Measurements from ENCODE around the gene GRM7.

GRM7 gene

DNA sequence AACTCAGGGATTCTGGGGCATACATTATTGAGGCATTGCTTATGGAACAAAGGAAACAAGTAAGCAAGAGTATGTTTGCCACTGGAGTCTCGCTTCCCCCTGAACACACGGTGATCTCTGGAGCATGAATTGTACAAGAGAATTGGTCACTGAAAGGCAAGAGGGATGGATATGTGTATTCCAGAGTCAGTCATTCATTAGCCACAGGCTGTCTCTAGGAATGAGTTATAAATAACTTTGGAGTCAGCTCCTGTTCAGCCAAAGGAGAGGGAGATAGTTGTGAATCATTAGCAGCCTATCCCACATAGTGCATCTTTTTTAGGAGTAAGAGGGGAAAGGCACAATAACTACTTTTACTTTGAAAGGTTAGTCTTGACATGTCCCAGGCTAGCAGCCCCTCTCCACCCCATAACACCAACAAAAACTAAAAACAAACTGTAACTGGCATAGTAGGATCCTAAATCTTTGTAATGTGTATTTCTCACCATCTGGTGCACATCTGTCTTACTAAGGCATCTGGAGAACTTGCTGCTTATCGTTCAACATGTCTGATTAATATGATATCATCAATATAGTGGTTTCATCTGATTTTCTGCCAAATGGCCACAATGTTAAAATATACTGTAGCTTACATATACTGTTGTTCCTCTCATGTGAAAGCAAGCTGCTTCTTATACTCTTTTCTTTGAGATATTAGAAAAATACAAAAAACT is 462.2 kb downstream of the GRM7 start:
- DNase-seq: no peak

DNA sequence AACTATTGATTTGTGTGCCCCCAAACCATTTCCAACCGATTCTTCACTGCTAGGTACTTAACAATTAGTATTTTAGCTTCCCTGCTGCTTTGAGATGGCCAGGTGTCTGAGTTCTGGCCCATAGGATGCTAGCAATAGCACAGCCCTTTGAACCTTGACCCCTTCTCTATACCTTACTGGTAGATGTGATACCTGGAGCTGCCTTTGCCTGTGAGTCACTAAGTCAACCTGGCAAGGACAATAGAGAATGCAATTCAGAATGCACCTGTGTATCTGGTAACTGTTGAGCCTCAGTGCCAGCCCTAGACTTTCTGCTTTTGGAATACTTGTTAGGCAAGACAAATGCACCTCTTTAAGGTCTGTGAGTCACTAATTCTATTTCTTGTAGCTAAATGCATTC is 467.4 kb downstream of the GRM7 start:
- no peak for DNase-seq

DNA sequence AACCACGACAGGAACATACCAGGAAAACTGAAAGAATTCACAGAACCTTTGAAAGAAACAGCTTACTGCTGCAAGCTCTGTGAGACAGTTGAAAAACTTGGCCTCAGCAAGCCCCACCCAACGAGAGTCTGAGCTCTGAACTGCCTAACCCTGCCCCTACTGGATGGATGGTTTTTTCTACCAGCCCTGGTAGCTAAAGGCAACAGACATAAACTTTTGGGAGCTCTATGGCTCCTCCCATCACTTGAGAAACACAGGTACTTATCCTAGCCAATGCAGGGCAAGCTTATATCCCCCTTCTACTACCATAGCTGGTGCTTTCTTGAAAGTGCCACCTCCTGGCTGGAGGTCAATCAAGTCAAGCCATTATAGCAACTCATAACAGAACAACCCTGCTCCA is 471.8 kb downstream of the GRM7 start:
- DNase-seq: no peak

DNA sequence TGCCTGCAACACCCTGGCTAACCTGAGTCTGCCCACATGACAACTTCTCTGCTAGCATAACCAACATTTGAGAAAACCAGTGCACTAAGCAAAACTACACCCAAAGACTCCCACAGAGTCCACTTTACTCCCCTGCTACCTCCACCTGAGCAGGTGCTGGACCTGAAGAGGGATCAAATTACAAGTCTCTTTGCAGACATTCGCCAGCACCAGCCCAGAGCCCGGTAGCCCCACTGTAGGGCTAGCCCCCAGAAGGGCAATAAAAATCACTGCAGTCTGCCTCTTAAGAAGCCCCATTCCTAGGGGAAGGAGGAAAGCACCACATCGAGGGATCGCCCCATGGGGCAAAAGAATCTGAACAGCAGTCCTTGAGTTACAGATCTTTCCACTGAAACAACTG is 472.2 kb downstream of the GRM7 start:
- DNase-seq: no peak

DNA sequence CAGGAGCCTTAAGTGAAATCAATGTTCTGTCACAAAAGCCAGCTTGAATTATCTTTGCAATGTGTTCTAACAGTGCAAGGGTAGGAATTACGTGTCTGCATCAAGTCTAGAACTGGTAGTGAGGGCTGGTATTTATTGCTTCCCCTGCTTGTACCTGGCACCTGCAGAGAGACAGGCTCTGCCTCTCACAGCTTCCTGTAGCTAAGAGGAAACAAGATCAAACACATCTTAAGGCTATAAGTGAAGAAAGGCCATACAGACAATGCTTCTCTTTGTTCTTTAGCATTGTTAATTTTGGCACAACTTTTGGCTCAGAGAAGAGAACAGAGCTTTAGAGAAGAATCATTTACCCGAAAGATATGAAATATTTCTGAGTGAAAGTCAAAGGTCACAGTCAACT is 479.9 kb downstream of the GRM7 start:
- no peak for DNase-seq

DNA sequence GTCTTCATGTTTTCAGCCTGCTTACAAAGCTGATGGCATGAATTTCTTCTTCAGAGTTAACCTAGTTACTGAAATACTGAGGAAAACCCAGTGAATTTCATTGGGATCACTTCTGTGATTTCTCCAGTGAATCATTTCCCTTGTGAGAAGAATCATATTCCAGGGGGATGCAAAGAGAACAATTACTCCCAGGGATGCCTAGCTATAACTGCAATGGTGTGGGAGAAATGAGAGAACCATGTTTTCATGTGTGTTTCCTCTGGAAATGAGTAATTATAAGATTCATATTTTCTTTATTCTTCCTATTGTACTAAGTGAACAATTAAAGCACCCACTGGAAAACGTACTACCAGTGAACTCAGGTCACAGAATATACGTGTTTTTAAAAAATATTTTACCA is 485.4 kb downstream of the GRM7 start:
- no peak for DNase-seq

DNA sequence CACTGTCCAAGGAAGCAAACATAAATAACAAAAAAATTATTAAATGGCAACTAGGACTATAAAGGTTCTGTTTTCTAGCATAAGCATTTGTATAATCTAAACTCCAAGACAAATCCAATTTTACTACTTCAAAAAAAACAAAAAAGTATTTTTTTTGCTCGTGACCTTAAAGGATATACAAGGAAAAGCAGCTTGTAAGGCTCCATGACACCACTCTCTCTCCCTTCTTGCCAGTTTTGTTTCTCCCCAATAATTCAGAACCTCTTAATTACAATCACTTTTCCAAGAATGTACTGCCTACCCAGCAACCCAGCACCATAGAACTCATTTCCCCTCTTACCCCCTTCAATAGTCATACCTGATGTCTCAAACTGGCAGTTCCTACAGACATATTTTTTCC is 496.2 kb downstream of the GRM7 start:
- no peak for DNase-seq

DNA sequence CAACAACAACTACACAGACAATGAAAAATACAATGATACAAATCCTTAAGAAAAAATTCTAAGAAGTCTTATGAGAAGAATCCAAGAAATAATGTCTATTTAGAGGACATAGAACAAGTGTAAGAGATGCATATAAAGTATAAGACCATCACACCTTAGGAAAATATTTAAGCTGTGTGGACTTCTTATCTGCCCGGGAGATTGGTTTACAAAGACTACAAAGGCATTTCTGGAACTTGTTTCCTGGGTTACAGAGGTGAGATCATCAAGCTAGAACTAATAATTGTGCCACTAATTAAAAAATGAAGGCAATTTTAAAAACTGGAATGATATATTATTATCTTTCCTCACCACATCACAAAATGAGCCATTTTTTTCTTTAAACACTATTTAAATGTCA is 507.1 kb downstream of the GRM7 start:
- DNase-seq: no peak

DNA sequence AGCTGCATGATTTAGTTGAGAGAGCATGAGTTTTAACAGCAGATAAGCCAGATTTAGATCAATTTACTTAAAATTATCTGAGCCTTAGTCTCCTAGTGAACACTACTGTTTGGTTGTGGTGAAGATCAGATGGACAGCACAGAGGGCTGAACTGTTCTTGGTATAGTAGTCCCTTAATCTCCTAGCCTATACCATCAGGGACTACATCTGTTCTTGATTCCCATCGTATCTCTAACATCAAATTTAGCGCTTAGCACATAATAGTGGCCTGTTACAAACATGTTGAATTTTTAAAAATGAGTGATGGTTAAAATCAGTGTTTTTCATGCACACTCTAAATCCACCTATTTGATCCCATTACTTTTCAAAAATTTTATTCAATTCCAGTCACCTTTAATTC is 507.7 kb downstream of the GRM7 start:
- no peak for DNase-seq

DNA sequence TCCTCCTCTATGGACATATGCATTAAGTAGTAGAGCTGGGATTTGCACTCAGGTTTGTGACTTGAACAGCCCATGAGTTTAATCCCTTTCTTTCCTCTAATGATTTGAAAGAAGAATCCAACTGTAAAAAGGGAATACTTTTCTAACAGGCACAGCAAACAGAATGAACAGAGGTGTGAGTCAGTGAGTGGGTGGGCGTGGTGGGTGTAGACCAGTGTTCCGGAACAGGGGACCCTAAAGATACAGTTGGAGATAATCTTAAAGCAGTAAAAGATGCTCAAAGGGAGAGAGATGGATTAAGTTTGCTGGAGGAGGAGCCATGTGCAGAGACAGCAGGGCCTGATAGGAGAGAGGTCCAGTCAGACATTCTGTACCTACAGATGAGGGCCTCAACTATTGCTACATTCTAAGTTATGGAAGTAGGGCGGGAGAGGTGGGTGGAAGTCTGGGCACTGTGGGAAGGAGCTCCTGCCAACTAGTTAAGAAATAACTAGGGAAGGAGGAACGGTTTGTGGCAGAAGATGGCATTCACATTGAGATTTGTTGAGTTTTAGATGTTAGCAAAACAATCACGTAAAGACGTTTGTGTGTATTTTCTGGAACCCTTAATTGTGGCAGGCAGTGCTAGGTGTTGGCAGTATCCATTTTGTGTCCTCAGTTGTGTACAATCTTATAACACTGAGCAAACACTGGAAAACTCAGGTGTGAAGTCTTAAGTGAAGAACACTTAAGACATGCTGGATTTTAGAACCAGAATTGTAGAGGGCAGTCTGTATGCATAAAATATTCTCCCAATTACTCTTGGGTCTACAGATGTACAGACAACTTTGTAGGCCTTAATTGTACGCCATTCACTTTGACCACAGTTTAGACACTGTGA is 511.0 kb downstream of the GRM7 start:
- DNase-seq: no peak

DNA sequence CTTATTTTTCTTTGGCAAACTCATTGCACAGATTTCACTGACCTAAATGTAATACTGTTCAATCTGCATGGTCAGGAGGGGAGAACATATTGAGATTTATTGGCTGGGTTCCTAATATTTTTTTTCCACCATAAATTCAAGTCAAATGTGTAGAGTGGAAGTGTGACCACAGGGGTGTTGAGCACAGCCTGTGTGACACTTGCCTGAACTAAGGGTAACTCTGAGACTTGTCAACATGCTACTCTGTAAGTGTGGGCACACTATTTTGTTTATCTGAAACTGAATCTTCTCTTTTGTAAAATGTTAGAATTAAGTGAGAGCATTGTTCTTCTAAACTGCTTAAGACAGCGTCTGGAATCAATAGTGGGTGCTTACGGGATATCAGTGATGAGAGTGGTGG is 516.2 kb downstream of the GRM7 start:
- DNase-seq: no peak

DNA sequence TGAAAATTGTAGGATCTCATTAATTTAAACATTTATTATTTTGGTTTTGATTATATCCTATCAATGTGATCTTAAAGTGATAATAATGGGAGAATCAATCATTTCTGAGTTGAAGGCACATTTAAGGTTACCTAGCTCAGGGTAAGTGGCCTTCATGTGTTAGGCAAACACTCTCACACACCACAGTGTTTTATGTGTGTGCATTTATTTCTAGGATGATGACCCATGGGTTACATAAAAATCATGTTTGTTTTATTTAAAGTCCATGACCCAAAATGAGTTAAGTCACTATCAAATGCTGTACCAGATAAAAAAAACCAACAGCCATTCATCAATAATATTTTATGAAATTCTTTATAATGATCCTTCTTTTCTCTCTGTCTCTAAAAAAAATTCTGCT is 520.8 kb downstream of the GRM7 start:
- DNase-seq: no peak

DNA sequence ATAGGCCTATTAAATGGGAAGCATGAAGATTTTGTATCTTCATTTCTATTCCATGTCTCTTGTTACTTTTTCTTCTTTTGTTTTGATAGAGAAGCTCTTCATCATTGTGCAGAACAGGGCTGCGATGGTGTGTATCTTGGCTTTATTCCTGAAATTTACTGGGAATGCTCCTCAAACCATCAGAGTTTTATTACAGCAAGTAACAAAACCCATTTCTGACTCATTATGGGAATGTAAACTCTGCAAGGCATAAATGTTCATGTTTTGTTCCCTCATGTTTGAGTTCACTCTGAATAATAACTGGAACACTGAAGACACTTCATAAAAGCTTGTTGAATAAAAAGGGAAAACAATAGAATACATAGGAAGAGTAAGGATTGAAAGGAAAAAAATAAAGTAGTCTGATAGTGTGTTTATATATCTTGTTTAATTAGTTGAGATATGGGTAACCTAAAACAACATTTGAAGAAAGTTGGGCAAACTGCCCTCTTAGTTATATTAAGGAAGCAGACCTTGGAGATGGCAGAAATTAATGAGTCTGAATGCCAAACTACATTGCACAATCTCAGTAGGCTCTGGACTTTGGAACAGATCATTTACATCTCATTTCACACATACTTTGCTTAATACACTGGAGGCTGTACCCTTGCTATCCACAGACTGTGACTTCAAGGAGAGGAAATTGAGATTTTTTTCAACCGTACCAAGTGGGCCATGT is 521.5 kb downstream of the GRM7 start:
- no peak for DNase-seq

DNA sequence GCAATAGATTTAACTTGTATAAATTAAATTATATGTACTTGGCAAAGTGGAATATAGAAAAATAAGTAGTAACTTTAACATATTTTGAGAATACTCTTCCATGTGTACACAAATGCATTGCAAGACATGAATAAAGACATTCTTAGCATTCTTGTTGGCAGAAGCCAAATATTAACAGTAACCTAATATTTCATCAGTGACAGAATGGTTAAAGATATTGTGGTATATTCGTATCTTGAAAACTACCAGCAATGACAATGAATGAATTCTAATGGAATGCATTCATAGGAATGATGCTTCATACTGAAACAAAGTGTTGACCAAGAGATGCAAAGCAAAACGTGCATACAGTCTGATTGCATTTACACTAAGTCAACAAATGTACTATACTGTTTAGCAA is 524.7 kb downstream of the GRM7 start:
- DNase-seq: no peak

DNA sequence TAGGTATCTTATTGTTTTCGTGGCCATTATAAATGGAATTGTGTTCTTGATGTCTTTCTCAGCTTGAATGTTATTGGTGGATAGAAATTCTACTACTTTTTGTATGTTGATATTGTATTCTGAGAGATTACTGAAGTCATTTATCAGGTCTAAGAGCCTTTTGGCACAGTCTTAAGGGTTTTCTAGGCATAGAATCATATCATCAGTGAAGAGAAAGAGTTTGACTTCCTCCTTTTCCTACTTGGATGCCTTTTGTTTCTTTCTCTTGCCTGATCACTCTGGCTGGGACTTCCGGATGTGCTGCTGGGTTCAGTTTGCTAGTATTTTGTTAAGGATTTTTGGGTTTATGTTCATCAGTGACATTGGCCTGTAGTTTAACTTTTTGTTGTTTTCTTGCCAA is 527.1 kb downstream of the GRM7 start:
- DNase-seq: no peak

DNA sequence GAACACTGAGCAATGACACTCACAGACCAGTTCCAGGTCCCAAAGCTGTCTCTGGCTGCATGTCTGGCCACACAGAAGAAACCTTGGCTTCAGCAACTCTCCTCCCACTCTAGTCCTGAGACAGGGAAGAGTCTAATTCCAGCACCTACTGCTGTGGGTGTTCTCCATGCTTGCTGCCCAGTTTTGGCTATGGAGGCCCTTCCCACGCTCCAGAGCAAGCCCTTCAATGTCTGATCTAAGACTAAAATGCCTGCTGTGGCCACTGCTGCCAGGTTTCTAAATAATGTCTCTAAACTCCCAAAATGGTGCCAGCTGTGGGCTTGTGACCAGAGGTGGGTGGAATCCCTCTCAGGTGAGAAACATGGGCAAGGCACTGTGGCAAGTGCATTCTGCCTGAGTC is 531.3 kb downstream of the GRM7 start:
- no peak for DNase-seq

DNA sequence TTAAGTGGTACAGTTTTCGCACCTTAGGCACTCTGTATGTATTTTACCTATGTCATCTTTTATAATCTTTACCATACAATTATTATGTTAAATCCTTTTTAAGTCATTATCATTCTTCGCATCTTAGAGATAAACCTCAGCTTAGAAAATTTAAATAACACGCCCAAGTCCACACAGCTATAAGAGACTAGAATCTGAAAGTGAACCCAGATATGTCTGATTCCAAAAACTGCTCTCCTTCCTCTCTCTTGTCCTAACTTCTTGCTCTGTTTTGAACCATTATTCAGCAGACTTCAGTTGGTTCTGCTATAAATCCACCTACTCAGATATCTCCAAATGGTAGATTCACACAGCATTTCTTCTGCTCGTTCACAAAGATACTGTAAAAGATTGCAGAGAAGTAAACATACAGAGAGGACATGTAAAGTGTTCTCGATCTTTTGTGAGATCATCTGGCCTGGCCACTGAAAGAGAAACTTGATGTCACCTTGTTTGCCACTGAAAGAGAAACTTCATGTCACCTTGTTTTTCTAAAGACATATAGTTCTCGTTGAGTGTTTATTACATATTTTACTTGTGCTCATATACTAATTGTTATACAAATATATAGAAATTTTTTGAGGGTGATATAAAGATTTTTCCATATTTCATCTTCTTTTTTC is 533.2 kb downstream of the GRM7 start:
- DNase-seq: no peak

DNA sequence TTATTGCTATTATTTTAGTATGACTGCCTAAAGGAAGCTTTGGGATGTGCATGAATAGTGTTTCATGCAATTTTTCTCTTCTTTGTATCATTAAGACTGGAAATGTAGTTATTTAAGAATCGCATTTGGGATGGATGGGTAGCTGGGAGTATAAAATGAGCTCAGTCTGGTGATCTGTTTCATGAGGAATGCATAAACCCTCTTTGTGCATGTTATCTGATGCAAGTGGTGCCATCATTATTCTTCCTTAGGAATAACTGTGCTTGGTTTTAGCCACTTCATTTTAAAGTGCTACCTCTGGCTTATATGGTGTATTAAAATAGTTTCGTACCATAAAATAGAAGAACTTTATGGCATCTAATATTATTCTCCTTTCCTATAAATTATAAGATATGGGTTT is 535.6 kb downstream of the GRM7 start:
- no peak for DNase-seq

DNA sequence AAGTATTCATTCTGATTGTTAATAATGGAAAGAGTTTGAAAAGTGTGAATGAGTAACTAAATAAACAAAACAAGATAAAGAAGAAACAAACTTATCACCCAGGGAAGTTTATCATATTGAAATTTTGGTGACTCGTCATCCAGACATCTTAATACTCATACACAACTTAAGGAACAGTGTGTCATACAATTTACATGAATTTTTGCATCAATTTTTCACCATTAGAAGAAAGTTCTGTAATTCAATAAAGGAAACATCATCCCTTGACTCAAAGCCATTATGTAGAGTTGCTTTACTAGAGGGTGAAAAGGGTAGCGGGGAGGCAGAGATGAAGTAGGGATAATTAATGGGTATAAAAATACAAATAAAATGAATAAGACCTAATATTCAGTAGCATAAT is 536.2 kb downstream of the GRM7 start:
- no peak for DNase-seq

DNA sequence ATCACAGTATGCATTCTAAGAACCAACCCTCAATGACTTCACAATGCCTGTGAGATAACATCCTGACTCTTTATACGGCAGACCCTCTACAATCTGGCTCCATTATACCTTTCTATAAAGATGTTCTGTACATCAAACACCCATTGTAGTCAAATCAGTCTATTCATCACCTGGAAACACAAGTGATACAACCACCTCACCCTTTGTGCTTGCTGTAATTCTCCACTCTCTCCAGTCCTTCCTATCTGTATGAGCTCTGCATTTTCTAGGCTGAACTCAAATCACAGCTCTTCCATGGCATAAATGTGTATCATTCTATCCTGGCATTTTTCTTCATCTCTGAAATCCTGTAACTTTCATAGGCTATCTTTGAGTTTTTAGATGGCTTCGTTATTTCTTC is 539.4 kb downstream of the GRM7 start:
- DNase-seq: no peak

DNA sequence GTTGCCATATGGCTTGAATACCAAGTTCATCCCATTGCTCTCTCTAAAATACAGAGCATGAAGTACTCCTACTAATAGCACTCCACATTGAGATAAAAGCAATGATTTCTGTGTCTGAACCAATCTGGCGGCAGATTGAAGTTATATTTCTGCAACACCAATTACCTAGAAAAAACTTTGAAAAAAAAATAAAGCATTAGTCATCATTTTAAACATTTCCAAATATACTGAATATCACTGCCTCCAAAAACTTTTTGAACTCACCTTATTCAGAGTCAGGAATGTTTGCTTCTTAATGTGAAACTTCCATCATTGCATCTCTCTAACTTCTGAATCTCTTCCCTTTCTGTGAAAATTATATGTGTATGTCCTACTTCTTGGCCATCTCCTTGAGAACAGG is 540.5 kb downstream of the GRM7 start:
- no peak for DNase-seq

DNA sequence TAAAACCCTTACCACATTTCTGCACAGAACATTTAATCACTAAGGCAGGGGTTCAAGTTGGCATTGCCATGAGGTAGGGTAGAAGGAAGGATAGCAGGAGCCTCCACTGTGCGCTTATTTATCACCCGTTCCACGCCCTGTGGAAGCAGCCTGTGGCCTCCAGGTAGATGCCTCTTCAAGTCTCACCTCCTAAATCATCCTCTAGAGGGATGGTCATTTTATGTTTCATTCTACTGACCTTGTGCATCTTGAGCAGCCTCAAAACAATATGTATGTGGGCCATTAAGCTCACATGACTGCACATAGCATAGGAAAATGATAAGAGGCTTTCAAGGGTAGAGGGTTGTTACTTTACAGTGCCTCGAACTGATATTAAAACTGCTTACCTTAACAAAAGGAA is 546.2 kb downstream of the GRM7 start:
- no peak for DNase-seq

DNA sequence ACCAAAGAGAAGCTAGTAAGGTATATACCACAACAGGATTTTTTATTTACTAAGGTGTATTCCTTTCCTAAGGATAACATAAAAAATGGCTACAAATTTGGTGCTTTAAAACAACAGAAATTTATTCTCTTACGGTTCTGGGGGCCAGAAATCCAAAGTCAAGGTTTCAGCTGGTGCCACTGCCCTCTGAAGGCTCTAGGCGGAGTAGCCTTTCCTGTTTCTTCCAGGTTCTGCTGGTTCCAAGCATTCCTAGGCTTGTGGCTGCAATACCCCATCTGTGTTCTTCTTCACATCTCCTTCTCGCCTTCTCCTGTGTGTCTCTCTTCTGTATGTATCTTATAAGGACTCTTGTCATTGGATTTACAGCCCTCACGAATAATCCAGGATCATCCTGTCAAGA is 549.9 kb downstream of the GRM7 start:
- DNase-seq: no peak
